ENCODE results near the gene PTCRA.
A peak's percentile ranks its signal among the peaks of the same experiment; 100 is the strongest.

PTCRA gene

GRCh38 chr6:42896178-42896719, 19.6 kb upstream of the PTCRA start:
- no peak overlapping the region for H3K27ac ChIP-seq (ENCODE audit: low read depth, low read length, poor library complexity, severe bottlenecking)
- H3K4me1 ChIP-seq (ENCODE audit: insufficient read depth, low read length, severe bottlenecking): peaks cover 33% of the 10 kb centered on the region
- H3K4me3 ChIP-seq (ENCODE audit: low read depth, low read length, poor library complexity, severe bottlenecking): no peak overlapping the region
- H3K9me3 ChIP-seq (ENCODE audit: low read length): no peaks in the 10 kb centered on the region
- H3K79me2 ChIP-seq (ENCODE audit: insufficient read depth, low read length): no peaks in the 10 kb centered on the region
- no peak overlapping the region for H3K9ac ChIP-seq (ENCODE audit: low read length)
- H3K36me3 ChIP-seq (ENCODE audit: insufficient read depth, low read length): no peaks in the 10 kb centered on the region
- no peaks in the 10 kb centered on the region for H3K9me2 ChIP-seq (ENCODE audit: low read depth, low read length)
- H3F3A ChIP-seq (ENCODE audit: insufficient read depth, low read length): no peaks in the 10 kb centered on the region
- H3K4me2 ChIP-seq (ENCODE audit: low read length): no peak overlapping the region
- H4K20me1 ChIP-seq (ENCODE audit: insufficient read depth, low read length): no peaks in the 10 kb centered on the region
- no peaks in the 10 kb centered on the region for H3K27me3 ChIP-seq (ENCODE audit: insufficient read depth, low read length)
- no peak overlapping the region for H2AFZ ChIP-seq (ENCODE audit: low read length)
- TF ChIP-seq EZH2 (IDR thresholded peaks at IDR 0.05; ENCODE audit: borderline replicate concordance, low read length) (no peak), CTCF (IDR thresholded peaks at IDR 0.05; ENCODE audit: low read length) (no peak)

- Histone ChIP-seq H3K9ac (ENCODE audit: low read length) (no peak overlapping the region), H4K20me1 (ENCODE audit: insufficient read depth, low read length) (no peaks in the 10 kb centered on the region), H3K9me3 (ENCODE audit: low read length) (no peaks in the 10 kb centered on the region), H3K79me2 (ENCODE audit: insufficient read depth, low read length) (no peaks in the 10 kb centered on the region), H3K4me3 (ENCODE audit: low read depth, low read length, poor library complexity, severe bottlenecking) (no peak overlapping the region), H3K4me2 (ENCODE audit: low read length) (no peak overlapping the region), H2AFZ (ENCODE audit: low read length) (no peak overlapping the region), H3F3A (ENCODE audit: insufficient read depth, low read length) (no peaks in the 10 kb centered on the region), H3K27me3 (ENCODE audit: insufficient read depth, low read length) (no peaks in the 10 kb centered on the region), H3K4me1 (ENCODE audit: insufficient read depth, low read length, severe bottlenecking) (peaks cover 28% of the 10 kb centered on the region), H3K9me2 (ENCODE audit: low read depth, low read length) (no peaks in the 10 kb centered on the region), H3K36me3 (ENCODE audit: insufficient read depth, low read length) (no peaks in the 10 kb centered on the region), H3K27ac (ENCODE audit: low read depth, low read length, poor library complexity, severe bottlenecking) (no peak overlapping the region)
- TF ChIP-seq EZH2 (IDR thresholded peaks at IDR 0.05; ENCODE audit: borderline replicate concordance, low read length) (no peak), CTCF (IDR thresholded peaks at IDR 0.05; ENCODE audit: low read length) (peak; percentile 69)
Observed at GRCh38 chr6:42898891-42899361, 16.9 kb upstream of the PTCRA start.

- no peaks in the 10 kb centered on the region for H3F3A ChIP-seq (ENCODE audit: insufficient read depth, low read length)
- no peak overlapping the region for H3K9ac ChIP-seq (ENCODE audit: low read length)
- no peaks in the 10 kb centered on the region for H3K79me2 ChIP-seq (ENCODE audit: insufficient read depth, low read length)
- no peaks in the 10 kb centered on the region for H4K20me1 ChIP-seq (ENCODE audit: insufficient read depth, low read length)
- H3K36me3 ChIP-seq (ENCODE audit: insufficient read depth, low read length): no peaks in the 10 kb centered on the region
- H3K4me1 ChIP-seq (ENCODE audit: insufficient read depth, low read length, severe bottlenecking): peaks cover 21% of the 10 kb centered on the region
- H3K27ac ChIP-seq (ENCODE audit: low read depth, low read length, poor library complexity, severe bottlenecking): no peak overlapping the region
- H3K27me3 ChIP-seq (ENCODE audit: insufficient read depth, low read length): no peaks in the 10 kb centered on the region
- TF ChIP-seq CTCF (IDR thresholded peaks at IDR 0.05; ENCODE audit: low read length) (no peak), EZH2 (IDR thresholded peaks at IDR 0.05; ENCODE audit: borderline replicate concordance, low read length) (no peak)
- H3K4me2 ChIP-seq (ENCODE audit: low read length): no peak overlapping the region
- H2AFZ ChIP-seq (ENCODE audit: low read length): no peak overlapping the region
- no peaks in the 10 kb centered on the region for H3K9me3 ChIP-seq (ENCODE audit: low read length)
- H3K4me3 ChIP-seq (ENCODE audit: low read depth, low read length, poor library complexity, severe bottlenecking): no peak overlapping the region
- H3K9me2 ChIP-seq (ENCODE audit: low read depth, low read length): no peaks in the 10 kb centered on the region
Observed at GRCh38 chr6:42899871-42900270, 16.0 kb upstream of the PTCRA start.

All from OCI-LY1 (cell line).